ENCODE measurements around the gene SLC13A3. TPM values are rescaled to one million over a fixed set of nuclear protein-coding genes. Genes with fewer than 3 reads are reported as not detected.

Gene SLC13A3
- total RNA-seq, 1 experiment from 2014 or later: 9.1 TPM

DNA sequence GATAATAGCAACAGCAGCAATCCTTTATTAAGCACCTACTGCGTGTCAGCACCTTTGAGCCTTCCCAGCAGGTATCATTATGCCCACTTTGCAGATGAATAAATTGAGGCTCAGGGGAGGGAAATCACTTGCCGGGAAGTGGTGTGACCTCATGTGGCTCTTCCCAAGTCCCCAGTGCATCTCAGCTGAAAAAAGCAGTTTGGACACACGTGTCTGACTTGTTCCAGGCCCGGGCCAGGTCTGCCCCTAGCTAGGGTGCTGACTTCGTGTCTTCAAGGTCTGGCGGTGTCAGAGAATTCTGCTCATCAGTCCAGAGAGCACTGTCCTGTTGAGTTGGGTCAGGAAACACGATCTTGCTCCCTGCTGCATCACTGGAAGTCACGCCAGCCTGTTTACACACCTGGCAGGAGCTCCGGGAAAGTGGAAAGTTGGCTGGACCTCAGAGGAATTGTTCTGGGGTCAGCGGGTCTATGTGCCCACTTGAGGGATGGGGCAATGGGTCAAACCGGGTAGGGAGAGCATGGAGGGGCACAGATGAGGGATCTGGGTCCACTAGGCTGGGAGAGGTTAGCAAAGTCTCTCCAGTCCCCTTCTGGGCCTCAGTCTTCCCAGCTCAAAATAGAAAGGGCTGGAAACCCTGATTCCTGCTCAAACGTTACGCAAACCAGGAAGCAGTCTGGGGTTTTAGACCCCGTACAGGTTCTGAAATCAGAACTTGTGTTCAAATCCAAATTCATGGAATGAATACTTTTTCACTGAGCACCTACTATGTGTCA is 10.5 kb downstream of the SLC13A3 start:
- TF ChIP-seq EZH2 (IDR thresholded peaks at IDR 0.05; ENCODE audit: low read depth): no peak
- TF ChIP-seq, protein P1, sequence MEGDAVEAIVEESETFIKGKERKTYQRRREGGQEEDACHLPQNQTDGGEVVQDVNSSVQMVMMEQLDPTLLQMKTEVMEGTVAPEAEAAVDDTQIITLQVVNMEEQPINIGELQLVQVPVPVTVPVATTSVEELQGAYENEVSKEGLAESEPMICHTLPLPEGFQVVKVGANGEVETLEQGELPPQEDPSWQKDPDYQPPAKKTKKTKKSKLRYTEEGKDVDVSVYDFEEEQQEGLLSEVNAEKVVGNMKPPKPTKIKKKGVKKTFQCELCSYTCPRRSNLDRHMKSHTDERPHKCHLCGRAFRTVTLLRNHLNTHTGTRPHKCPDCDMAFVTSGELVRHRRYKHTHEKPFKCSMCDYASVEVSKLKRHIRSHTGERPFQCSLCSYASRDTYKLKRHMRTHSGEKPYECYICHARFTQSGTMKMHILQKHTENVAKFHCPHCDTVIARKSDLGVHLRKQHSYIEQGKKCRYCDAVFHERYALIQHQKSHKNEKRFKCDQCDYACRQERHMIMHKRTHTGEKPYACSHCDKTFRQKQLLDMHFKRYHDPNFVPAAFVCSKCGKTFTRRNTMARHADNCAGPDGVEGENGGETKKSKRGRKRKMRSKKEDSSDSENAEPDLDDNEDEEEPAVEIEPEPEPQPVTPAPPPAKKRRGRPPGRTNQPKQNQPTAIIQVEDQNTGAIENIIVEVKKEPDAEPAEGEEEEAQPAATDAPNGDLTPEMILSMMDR (conservative IDR thresholded peaks at IDR 0.05): no peak
- H3K4me3 ChIP-seq: no peak overlapping the region
- H3K4me2 ChIP-seq: no peak overlapping the region
- H3K79me2 ChIP-seq (ENCODE audit: low read depth): no peaks in the 10 kb centered on the region
- BruUV-seq (replicated peaks): no TSS peak
- peaks cover 8% of the 10 kb centered on the region for H3K4me1 ChIP-seq (replicated peaks; ENCODE audit: insufficient read depth)
- ChIA-PET POLR2A (ENCODE audit: unreplicated experiment) (no interaction called here), CTCF (no interaction called here)
- no peak overlapping the region for H3K27ac ChIP-seq
- H3K9me2 ChIP-seq (ENCODE audit: insufficient read depth): no peaks in the 10 kb centered on the region
- no peaks in the 10 kb centered on the region for H3K9me3 ChIP-seq (ENCODE audit: insufficient read depth, low read depth)
- H2AFZ ChIP-seq: no peak overlapping the region
- no peaks in the 10 kb centered on the region for H4K20me1 ChIP-seq (ENCODE audit: insufficient read depth)
- H3K27me3 ChIP-seq (ENCODE audit: insufficient read depth, low read depth): no peaks in the 10 kb centered on the region
- intact Hi-C loops (cut with micrococcal nuclease; ENCODE audit: unreplicated experiment): no loop called here
- no peaks in the 10 kb centered on the region for H3K36me3 ChIP-seq (ENCODE audit: low read depth)
- DNase-seq: no peak
- H3F3A ChIP-seq (ENCODE audit: insufficient read depth, low read depth): no peaks in the 10 kb centered on the region

DNA sequence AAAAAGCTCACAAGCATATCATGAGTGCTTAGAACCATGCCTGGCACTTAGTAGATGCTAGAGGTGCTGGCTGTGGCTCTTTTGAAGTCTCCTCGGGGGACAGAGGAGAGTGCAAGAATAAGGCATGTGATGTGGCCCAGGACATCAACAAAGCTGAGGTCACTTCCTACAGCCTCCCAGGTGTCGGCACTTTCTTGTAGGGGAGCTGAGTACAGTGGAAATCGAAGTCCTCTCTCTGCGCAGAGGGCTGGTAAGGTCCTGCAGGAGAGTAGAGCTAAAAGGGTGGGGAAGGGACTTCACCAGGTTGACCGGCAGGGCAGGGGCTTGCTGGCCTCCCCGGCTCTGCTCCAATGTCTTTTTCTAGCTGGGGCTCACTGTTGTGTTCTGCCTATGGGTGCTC is 11.2 kb downstream of the SLC13A3 start:
- DNase-seq: no peak
- H2AFZ ChIP-seq: no peak overlapping the region
- no peaks in the 10 kb centered on the region for H3K9me3 ChIP-seq (ENCODE audit: insufficient read depth, low read depth)
- no peaks in the 10 kb centered on the region for H3K79me2 ChIP-seq (ENCODE audit: low read depth)
- ChIA-PET POLR2A (ENCODE audit: unreplicated experiment) (no interaction called here), CTCF (no interaction called here)
- no peak overlapping the region for H3K4me3 ChIP-seq
- H3F3A ChIP-seq (ENCODE audit: insufficient read depth, low read depth): no peaks in the 10 kb centered on the region
- H3K4me2 ChIP-seq: no peak overlapping the region
- BruUV-seq (replicated peaks): no TSS peak
- no peaks in the 10 kb centered on the region for H3K9me2 ChIP-seq (ENCODE audit: insufficient read depth)
- H3K27ac ChIP-seq: no peak overlapping the region
- no peaks in the 10 kb centered on the region for H3K36me3 ChIP-seq (ENCODE audit: low read depth)
- no peak for TF ChIP-seq EZH2 (IDR thresholded peaks at IDR 0.05; ENCODE audit: low read depth)
- H4K20me1 ChIP-seq (ENCODE audit: insufficient read depth): no peaks in the 10 kb centered on the region
- intact Hi-C loops (cut with micrococcal nuclease; ENCODE audit: unreplicated experiment): no loop called here
- peaks cover 13% of the 10 kb centered on the region for H3K4me1 ChIP-seq (replicated peaks; ENCODE audit: insufficient read depth)
- H3K27me3 ChIP-seq (ENCODE audit: insufficient read depth, low read depth): no peaks in the 10 kb centered on the region

GRCh38 chr20:46639587-46639986 is 11.7 kb downstream of the SLC13A3 start:
- TF ChIP-seq, protein P1 (conservative IDR thresholded peaks at IDR 0.05): no peak
- TF ChIP-seq EZH2 (IDR thresholded peaks at IDR 0.05; ENCODE audit: low read depth): no peak
- H3K36me3 ChIP-seq (ENCODE audit: low read depth): no peaks in the 10 kb centered on the region
- no peaks in the 10 kb centered on the region for H3K27me3 ChIP-seq (ENCODE audit: insufficient read depth, low read depth)
- no peaks in the 10 kb centered on the region for H3F3A ChIP-seq (ENCODE audit: insufficient read depth, low read depth)
- no peak for DNase-seq
- H3K9me2 ChIP-seq (ENCODE audit: insufficient read depth): no peaks in the 10 kb centered on the region
- H3K79me2 ChIP-seq (ENCODE audit: low read depth): no peaks in the 10 kb centered on the region
- intact Hi-C loops (cut with micrococcal nuclease; ENCODE audit: unreplicated experiment): no loop called here
- no peak overlapping the region for H3K27ac ChIP-seq
- no peaks in the 10 kb centered on the region for H3K9me3 ChIP-seq (ENCODE audit: insufficient read depth, low read depth)
- ChIA-PET CTCF (no interaction called here), POLR2A (ENCODE audit: unreplicated experiment) (no interaction called here)
- H4K20me1 ChIP-seq (ENCODE audit: insufficient read depth): no peaks in the 10 kb centered on the region
- no peak overlapping the region for H3K4me2 ChIP-seq
- no TSS peak for BruUV-seq (replicated peaks)
- H3K4me3 ChIP-seq: no peak overlapping the region
- H3K4me1 ChIP-seq (replicated peaks; ENCODE audit: insufficient read depth): peaks cover 13% of the 10 kb centered on the region
- no peak overlapping the region for H2AFZ ChIP-seq

DNA sequence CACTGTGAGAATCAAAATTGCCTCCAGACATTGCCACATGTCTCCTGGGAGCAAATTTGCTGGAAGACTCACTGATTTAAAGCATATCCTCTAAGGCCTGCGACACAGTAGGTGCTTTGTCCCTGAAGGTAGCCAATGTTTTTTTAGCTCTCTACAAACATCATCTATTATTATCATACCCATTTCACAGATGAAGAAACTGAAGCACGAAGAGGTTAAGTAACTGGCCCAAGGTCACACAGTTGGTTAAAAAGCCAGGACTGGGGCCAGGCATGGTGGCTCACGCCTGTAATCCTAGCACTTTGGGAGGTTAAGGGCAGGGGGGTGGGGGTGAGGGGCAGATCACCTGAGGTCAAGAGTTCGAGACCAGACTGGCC is 12.4 kb downstream of the SLC13A3 start:
- Histone ChIP-seq H3K9me3 (ENCODE audit: insufficient read depth, low read depth) (no peaks in the 10 kb centered on the region), H3K79me2 (ENCODE audit: low read depth) (no peaks in the 10 kb centered on the region), H3K4me2 (no peak overlapping the region), H3K9me2 (ENCODE audit: insufficient read depth) (no peaks in the 10 kb centered on the region), H3K36me3 (ENCODE audit: low read depth) (no peaks in the 10 kb centered on the region), H3K4me3 (no peak overlapping the region), H3K27me3 (ENCODE audit: insufficient read depth, low read depth) (no peaks in the 10 kb centered on the region), H3F3A (ENCODE audit: insufficient read depth, low read depth) (no peaks in the 10 kb centered on the region), H3K4me1 (replicated peaks; ENCODE audit: insufficient read depth) (peaks cover 13% of the 10 kb centered on the region), H2AFZ (no peak overlapping the region), H3K27ac (no peak overlapping the region), H4K20me1 (ENCODE audit: insufficient read depth) (no peaks in the 10 kb centered on the region)
- CTCF ChIA-PET: no interaction called here
- intact Hi-C loops (cut with micrococcal nuclease; ENCODE audit: unreplicated experiment): no loop called here
- no TSS peak for BruUV-seq (replicated peaks)
- DNase-seq: no peak
- TF ChIP-seq EZH2 (IDR thresholded peaks at IDR 0.05; ENCODE audit: low read depth): no peak
- TF ChIP-seq, protein P1 (conservative IDR thresholded peaks at IDR 0.05): no peak
- POLR2A ChIA-PET (ENCODE audit: unreplicated experiment): no interaction called here

Data from PC-9 (cell line).